CD4-positive, alpha-beta T cell treated with Interleukin-17A for 1 hour (primary cell): ENCODE measurements around the gene NSF.
"Not testable (repeated sequence)": the region's sequence is repeated elsewhere in the genome, so short reads cannot be mapped to it uniquely, and the experiment has no call there.

Source experiments
- DNase-seq: peaks from one replicate; pipeline ENCODE4 v3.0.0-alpha.2; 2020

The NSF gene

GRCh38 chr17:46759141-46759540 is 168.7 kb downstream of the NSF start:
- DNase-seq, result no peak

DNA sequence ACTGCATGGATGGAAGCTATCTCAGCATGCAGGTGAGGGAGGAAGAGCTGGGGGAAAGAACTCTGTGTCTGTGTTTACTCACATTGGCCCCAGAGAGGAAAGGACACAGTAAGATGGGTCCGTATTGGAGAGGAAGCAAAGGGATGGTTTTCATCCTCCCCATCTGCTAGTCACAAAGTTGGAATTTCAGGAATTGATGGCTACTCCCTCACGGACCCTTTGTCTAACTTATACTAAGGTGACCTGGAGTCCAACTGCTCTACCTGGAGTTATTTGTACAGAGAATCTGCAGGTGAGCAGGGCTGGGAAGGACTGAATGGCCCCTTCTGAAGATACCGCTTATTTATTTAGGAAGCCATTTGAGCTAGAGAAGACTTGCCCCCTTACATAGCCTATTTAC is 172.9 kb downstream of the NSF start:
- DNase-seq, result no peak

GRCh38 chr17:46764000-46764708 is 173.7 kb downstream of the NSF start:
- DNase-seq, result no peak

DNA sequence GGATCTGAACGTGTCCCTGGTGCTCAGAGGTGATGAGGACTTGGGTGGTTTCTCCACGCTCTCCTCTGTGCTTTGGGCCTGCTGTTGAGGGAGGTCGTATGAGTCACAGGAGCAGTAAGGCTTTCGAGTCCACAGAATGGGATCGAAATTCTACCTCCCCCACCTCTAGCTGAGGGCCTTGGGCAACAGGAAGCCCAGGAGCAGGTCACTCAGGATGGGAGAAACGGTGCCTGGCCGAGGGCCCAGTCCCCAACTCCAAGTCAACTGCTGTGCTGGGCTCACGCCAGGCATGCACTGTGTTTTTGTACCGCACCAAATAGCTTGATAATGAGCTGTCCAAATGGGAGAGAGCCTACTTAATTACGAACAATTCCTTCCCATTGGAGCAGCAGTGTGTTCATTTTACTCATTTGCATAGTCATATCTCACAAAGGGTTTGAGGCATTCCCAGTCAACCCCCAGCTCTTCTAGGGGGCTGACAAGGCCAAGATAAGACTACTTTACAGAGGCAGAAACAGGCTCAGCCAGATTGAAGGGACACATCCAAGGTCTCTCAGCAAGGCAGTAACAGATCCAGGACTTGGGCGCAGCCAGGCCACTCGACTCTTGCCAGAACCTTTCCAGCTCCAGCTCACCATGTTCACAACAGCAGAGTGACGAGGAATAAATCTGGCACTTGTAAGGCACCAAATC is 174.4 kb downstream of the NSF start:
- DNase-seq, result no peak

DNA sequence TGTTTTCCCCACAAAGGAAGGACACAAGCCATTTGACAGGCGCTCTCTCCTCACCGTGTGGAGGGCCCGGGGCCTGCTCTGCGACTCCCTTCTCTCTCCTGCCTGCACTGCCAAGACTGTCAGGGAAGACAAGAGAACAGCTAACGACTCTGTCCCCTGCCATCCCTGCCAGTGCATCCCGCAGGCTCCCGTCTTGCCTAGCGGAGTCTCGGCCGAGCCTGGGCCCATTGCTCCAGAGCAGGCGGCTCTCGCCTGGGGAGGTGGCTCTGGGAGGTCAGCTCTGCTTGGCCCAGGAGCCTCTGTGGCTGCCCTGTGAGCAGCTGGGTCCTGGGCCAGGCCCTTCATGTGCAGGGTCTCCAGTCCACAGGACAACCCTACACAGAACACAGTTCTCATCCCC is 175.0 kb downstream of the NSF start:
- DNase-seq, result no peak

DNA sequence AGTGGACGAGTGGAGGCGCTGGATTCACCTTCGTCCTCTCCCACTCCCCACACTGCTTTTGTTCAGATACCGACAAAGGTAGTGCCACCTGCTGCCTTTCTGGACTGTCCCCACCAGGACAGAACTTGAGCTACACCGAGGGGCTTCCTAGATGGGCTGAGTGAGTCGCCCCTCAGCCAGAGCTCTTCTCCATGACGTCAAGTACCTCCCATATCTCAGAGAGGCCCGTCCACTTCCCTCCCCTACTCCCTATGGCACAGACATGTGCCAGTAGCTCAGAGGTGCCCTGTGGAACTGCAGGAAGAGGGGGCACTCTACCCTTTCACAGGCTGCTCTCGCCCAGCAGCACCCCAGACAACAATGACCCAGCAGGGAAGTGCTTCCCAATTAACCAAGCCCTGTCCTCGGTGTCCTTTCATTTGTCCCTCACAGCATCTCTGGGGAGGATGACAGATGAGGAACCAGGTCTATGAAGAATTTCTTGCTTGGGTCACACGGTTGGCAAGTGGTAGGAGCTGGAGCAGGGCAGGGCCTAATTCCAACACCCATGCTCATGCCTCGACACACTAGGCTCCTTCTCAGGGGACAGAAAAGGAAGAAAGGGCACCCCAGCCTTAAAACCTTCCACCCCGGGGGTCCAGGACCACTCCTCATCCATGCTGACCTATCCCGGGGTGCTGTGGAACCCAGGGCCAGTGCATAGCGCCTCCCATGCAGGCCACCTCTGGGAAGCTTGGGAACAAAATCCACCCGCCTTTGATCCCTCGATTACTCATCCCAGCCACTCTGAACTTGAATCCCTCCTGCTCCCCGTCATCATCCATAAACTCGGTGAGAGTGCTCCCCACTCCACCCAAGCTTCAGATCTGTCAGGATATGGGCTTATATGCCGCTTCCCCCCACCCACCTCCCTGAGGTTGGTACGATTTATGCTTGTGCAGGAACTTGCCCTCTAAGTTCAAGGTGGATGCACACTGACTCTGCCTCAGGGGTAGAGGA is 176.3 kb downstream of the NSF start:
- DNase-seq, result no peak

DNA sequence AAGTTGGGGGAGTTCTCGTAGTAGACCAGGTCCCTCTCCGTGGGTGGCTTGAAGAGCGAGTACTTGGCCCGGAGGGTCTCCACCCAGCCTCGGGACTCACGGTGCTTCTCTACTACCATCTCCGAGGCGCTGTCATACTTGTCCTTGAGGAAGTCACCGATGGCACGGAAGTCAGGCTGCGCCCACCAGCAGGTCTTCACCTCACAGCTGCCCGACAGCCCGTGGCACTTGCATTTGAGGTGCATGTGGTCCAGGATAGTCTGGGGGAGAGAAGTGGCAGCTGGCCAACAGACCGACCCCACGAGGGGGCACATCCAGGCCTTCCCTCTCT is 178.0 kb downstream of the NSF start:
- DNase-seq, result no peak

DNA sequence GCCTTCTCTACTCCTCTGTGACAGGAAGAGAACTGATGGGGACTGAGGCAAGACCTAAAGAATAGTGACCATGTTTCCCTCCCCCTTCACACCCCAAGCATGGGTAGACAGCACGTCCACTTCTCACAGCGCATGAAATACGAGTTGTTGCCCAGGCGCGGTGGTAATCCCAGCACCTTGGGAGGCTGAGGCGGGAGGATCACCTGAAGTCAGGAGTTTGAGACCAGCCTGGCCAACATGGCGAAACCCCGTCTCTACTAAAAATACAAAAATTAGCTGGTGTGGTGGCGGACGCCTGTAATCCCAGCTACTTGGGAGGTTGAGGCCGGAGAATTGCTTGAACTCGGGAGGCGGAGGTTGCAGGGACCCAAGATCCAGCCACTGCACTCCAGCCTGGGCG is 178.4 kb downstream of the NSF start:
- DNase-seq, result not testable (repeated sequence)

GRCh38 chr17:46769531-46770438 is 179.3 kb downstream of the NSF start:
- DNase-seq, result no peak

DNA sequence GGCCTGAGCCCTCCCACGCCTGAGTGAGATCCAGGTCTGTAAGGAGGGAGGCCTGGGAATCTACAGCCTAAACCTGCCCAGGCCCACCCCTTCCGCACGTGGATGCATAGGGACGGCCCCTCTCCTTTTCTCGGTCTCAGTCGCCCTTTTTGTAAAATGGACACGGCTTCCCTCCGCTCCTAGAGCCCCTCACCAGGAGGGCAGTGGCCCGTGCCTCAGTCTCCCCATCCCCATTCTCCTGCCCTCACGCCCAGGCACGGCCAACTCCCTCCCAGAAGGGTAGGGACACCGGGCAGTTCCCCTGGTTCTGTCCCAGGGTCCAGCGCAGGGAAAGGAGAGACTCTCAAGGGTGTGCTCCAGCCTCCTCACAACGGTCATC is 180.0 kb downstream of the NSF start:
- no peak for DNase-seq

GRCh38 chr17:46770818-46771560 is 180.5 kb downstream of the NSF start:
- DNase-seq, result peak; percentile 12

GRCh38 chr17:46771561-46772474 is 181.3 kb downstream of the NSF start:
- peak; percentile 11 for DNase-seq

DNA sequence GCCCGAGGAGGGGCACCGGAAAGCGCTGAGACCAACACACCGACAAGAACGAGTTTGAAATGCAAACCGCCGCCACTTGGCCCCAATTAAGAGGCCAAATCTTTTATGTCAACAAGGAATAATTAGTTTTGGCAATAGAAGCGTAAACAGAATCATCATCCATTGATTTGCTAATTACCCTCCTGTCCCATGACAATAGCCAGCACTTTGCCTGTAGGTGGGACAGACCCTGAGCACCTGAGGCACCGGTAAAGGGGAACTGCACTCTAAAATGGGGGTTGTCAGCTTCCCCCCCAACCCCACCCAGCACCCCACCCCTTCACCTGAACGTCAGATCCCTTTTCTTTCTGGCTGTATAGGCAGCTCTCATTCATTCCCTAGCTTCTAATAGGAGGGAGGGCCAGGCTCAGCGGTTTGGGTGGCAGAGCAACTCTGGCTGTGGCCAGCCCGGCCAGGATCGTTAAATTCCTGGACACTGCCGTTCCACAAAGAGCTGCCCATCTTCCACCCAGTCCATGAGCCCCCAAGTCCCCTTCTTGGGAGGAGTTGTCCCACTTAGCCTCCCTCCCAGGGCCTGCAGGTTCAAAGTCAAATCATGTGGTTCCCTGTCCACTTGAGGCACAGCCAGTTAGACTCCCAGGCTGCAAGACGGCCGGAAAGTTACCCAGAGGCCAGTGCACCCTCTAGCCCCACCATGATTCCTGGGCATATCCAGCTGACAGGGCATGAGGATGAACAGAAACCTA is 182.2 kb downstream of the NSF start:
- no peak for DNase-seq

DNA sequence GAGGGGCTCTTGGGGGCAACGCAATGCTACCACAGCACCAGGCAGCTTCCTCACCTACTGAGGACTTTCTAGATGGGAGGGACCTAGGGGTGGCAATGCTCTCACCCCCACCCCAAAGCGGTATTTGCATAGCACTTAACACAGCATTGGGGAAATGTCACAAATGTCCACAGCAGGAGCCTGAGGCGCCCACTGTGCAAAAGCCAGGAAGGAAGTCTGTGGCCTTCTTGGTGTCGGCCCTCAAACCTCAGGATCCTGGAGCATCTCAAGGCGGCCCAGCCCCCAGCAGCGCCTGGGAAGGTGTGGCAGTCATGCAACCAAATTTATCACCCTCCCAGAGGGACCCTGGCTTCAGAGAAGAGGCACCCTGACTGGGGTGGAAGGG is 182.7 kb downstream of the NSF start:
- DNase-seq, result no peak

GRCh38 chr17:46773676-46774075 is 183.2 kb downstream of the NSF start:
- DNase-seq, result no peak

GRCh38 chr17:46774108-46774737 is 183.8 kb downstream of the NSF start:
- no peak for DNase-seq

- DNase-seq, result no peak
Measured at GRCh38 chr17:46776298-46777005, 186.0 kb downstream of the NSF start.
